ENCODE data around the gene MYBPC2.

Gene MYBPC2

DNA sequence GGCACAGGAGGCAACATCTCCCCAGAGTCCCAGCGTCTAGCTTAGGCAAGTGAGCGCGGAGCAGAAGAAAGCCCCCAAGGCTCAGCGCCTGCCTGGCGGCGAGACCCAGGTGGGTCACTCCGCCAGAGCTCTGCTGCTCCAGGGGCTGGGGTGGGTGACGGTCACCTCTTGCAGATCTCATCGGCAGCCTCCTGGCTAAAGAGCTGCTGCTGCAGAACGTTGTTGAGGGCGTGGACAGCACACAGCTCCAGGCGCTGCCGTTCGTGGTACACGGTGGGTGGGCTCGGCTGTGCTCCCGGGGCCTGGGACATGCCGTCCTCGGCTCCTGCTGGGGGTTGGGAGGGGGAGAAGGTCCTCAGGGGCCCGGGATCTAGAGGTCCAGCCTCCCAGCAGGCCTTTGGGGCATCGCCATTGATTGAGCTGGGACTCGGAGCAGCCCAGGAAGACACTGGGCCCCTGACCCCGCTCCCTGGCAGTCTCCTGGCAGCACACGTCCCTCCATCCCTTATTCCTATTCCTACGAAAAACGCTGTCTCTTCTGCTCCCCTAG is 77.5 kb downstream of the MYBPC2 start:
- no peak for DNase-seq (ENCODE audit: low read depth)
- peak overlapping the region; percentile 91 for H3K4me3 ChIP-seq (ENCODE audit: low read depth, low read length)
- TF ChIP-seq, protein P1, sequence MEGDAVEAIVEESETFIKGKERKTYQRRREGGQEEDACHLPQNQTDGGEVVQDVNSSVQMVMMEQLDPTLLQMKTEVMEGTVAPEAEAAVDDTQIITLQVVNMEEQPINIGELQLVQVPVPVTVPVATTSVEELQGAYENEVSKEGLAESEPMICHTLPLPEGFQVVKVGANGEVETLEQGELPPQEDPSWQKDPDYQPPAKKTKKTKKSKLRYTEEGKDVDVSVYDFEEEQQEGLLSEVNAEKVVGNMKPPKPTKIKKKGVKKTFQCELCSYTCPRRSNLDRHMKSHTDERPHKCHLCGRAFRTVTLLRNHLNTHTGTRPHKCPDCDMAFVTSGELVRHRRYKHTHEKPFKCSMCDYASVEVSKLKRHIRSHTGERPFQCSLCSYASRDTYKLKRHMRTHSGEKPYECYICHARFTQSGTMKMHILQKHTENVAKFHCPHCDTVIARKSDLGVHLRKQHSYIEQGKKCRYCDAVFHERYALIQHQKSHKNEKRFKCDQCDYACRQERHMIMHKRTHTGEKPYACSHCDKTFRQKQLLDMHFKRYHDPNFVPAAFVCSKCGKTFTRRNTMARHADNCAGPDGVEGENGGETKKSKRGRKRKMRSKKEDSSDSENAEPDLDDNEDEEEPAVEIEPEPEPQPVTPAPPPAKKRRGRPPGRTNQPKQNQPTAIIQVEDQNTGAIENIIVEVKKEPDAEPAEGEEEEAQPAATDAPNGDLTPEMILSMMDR (IDR thresholded peaks at IDR 0.05; ENCODE audit: low read depth, low read length, missing control alignments), result no peak

DNA sequence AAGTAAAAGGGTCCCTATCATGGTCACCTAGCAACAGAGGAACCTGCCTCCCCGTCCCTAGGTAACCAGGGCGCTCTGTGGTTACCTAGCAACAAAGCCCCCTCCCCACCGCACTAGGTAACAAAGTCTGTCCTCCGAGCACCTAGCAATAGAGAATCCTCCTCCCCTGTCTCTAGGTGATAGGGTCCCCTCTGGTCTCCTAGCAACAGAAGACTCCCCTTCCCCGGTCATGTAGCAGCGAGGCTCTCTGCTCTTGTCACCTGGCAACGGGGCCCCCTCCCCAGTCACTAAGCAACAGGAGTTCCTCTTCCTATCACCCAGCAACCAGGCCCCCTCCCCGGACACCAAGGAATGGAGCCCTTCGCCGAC is 78.0 kb downstream of the MYBPC2 start:
- no peak for DNase-seq (ENCODE audit: low read depth)
- peak overlapping the region; percentile 91 for H3K4me3 ChIP-seq (ENCODE audit: low read depth, low read length)

DNA sequence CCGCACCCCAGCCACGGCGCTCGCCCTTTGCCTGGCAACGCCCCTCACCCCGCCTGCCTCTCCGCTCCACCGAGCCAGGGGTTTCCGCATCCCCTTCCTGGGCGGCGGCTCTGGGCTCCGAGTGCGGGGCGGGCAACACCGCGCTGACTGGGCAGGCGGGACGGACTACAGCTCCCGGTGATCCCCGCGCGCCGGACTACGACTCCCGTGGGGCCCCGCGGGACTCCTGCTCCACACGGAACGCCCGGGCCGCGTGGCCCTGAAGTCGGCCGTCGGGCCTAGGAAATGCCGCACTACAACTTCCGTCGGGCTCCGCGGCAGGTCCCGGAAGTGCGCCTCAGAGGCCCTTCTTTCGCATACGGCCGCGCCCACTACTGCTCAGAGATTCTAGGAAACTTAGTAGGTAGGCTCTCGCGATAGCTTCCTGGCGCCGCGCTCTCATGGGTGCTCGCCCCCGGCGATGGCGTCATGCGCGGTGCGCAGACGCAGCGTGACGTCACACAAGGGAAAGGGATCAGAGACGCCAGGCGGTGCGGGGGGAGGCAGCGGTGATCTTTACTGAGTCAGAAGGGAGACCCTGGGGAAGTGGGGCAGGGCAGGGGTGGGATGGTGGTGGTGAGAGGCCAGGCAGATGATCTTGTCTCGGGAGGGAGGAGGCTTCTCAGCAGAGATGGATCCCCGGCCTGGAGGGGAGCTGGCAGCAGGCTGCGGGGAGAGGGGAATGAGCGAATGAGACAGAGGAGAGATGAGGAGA is 78.6 kb downstream of the MYBPC2 start, which contains the start of gene JOSD2:
JOSD2 (minus strand) TSS at position 123 of the 754 bp plus-strand sequence. CDS start 760 bp downstream, outside the sequence.
- TF ChIP-seq, protein P1 (IDR thresholded peaks at IDR 0.05; ENCODE audit: low read depth, low read length, missing control alignments), result no peak
- peak; percentile 98 for DNase-seq (ENCODE audit: low read depth)
- peak within 1 kb of the TSS; percentile 91 for H3K4me3 ChIP-seq (ENCODE audit: low read depth, low read length)

More for the DNA sequence above, 78.0 kb downstream of the MYBPC2 start:
- TF ChIP-seq, protein P1 (IDR thresholded peaks at IDR 0.05; ENCODE audit: low read depth, low read length, missing control alignments), result no peak

DNA sequence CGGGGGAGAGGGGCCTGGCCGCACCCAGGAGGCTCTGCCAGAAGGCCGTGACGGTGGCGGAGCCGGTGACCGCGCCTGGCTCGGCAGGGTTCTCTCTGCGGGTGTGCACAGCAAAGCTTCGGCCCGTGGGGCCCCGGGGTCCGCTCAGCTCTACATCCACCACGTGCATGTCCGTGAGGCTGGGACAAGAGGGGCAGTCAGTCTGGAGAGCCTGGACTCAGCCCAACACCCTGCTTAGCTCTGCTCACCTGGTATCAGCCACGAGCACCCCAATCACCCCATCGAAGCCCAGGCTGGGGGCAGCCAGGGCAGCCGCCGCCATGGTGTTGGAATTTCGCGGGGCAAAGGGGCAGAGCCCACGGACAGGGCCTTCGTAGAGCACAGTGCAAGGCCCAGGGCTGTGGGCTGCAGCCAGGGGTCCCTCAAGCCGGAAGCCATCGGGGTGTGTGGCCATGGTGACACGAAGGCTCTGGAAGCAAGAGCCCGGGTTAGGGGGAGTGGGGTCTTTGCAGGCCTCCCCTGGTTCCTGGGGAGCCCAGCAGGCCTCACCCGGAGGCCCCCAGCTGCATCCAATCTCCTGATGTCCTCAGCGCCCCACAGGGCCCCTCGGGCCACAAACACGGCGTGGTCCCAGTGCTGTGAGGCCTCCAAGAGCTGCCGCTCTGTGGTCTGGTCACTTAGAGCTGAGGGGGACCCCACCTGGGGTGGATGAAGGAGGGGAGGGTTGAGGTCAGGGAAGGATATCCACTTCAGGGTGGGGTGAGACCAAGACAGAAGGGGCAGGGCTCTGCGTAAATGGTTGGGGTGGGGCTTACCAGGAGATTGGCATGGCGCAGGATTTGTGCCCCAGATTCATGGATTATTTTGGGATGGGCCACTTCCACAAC is 79.7 kb downstream of the MYBPC2 start:
- TF ChIP-seq, protein P1 (IDR thresholded peaks at IDR 0.05; ENCODE audit: low read depth, low read length, missing control alignments), result no peak
- no peak for DNase-seq (ENCODE audit: low read depth)
- peak overlapping the region; percentile 91 for H3K4me3 ChIP-seq (ENCODE audit: low read depth, low read length)

DNA sequence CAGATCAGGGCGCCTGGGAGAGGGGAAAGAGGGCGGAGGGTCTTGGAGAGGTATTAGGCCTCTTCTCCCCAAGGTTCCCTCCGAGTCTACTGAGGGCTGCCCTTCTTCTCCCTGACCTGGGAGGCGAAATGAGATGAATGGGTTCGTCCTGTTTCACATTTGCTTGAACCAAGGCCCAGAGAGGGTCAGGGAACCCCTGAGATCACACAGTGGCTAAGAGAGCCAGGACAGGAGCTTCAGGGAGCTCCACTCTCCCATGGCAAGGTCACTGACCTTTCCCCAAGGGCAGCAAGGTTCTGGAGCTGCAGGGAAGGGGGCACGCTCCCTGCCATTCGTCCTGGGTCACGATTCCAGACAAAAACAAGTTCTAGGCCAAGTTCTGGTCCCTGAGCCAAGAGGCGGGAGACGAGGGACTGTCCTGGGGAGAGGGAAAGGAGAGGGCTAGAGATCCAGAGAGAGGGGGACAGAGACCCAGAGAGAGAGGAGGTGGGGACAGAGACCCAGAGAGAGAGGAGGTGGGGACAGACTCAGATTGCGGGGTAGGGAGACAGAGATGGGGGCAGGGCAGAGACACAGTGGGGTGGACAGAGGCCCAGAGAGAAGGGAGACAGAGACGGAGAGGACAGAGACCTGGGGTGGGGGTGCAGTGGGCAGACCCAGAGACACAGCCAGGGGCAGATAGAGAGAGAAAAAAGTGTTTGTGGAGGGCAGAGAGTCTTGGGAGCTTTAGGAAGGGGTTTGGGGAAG is 80.5 kb downstream of the MYBPC2 start:
- H3K4me3 ChIP-seq (ENCODE audit: low read depth, low read length), result no peak overlapping the region
- TF ChIP-seq, protein P1 (IDR thresholded peaks at IDR 0.05; ENCODE audit: low read depth, low read length, missing control alignments), result no peak
- no peak for DNase-seq (ENCODE audit: low read depth)

DNA sequence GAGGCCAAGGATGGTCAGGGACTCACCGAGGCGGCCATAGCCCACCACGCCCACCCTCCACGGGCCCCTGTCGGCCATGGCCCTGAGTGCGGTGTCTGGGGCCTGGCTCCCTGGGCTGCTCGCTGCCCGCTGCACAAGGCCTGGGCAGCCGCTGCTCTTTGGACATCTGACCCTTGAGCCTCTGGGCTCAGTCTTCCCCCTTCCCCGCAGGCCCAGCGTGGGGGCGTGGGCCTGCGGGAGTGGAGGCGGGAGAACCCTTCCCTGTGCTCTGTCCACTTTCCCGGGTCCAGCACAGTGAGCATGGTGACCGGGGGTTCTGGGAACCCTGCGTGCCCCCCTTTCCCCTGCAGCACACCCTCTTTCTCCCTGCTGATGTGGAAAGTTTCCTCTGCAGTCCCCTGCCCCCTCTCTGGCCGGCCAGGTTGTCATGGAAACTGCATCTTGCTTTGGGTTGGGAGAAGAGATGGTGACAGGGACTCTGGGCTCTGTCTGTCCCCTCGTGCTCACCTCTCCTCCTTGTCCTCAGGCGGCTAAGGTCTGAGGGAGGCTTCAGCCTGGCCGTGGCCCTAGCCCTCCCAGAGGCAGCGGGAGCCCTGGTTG is 81.2 kb downstream of the MYBPC2 start, which contains the start of gene ASPDH:
ASPDH (minus strand) TSS at position 168 of the 600 bp plus-strand sequence; CDS start at position 78, 90 bp downstream.
- TF ChIP-seq, protein P1 (IDR thresholded peaks at IDR 0.05; ENCODE audit: low read depth, low read length, missing control alignments), result no peak
- DNase-seq (ENCODE audit: low read depth), result no peak
- H3K4me3 ChIP-seq (ENCODE audit: low read depth, low read length), result no peak within 1 kb of the TSS

Data from GM12864 (cell line).